SK-N-SH (cell line): Measurements from ENCODE around the gene SLC27A2. TPM values are rescaled to one million over a fixed set of nuclear protein-coding genes. Genes with fewer than 3 reads are reported as not detected.

Source experiments
- CTCF ChIA-PET: fragments of 300-600, 350-600 bp; formaldehyde crosslinking; extraction: SDS; loops from one replicate; lab custom pipeline; 2021; lab: Yijun Ruan, JAX
- POLR2A ChIA-PET: fragments of 350-600 bp; sonication (Branson Sonifier 250); formaldehyde crosslinking; extraction: SDS; loops from one replicate; lab custom pipeline; 2020; ENCODE audit warnings: antibody characterized with exemption, inconsistent platforms; lab: Yijun Ruan, JAX
- DNase-seq: peaks from one replicate; pipeline ENCODE4 v3.0.0; 2012
- H2AFZ ChIP-seq: fragments of 200-600 bp; sonication (generic); 2 replicates; pipeline ENCODE4 v1.8.1; 2016; ENCODE audit warnings: antibody characterized with exemption, mild to moderate bottlenecking, low read depth
- H3F3A ChIP-seq: fragments of 200-600 bp; sonication (generic); replicated peaks from 2 replicates; pipeline ENCODE3; 2016; ENCODE audit warnings: antibody characterized with exemption, mild to moderate bottlenecking; ENCODE audit not compliant: insufficient read depth
- H3K27ac ChIP-seq, 2 experiments: fragments of 200-500 bp in 1 of 2; fragments of 200-600 bp in 1 of 2; sonication (Bioruptor generic) in 1 of 2; sonication (generic), shearing (Covaris generic) in 1 of 2; 2 replicates each; pipeline versions ENCODE4 v1.5.1 to v1.6.1; 2014 to 2016; ENCODE audit warnings: low read depth in 2 of 2, inconsistent platforms in 1 of 2, low read length in 1 of 2, mild to moderate bottlenecking in 1 of 2, mixed read lengths in 1 of 2
- H3K27me3 ChIP-seq: fragments of 200-600 bp; sonication (generic), shearing (Covaris generic); 2 replicates; pipeline ENCODE4 v1.6.1; 2016; ENCODE audit warnings: mixed run types; ENCODE audit not compliant: insufficient read depth
- H3K36me3 ChIP-seq, 2 experiments: fragments of 200-500 bp in 1 of 2; fragments of 200-600 bp in 1 of 2; sonication (Bioruptor generic) in 1 of 2; sonication (generic) in 1 of 2; replicated peaks in 1 of 2; 2 replicates each; pipeline versions ENCODE3 to v1.5.1; 2014 to 2016; ENCODE audit warnings: low read length in 1 of 2, mild to moderate bottlenecking in 1 of 2; ENCODE audit not compliant: insufficient read depth in 2 of 2, control insufficient read depth in 1 of 2
- H3K4me1 ChIP-seq, 2 experiments: fragments of 200-500 bp in 1 of 2; fragments of 200-600 bp in 1 of 2; sonication (Bioruptor generic) in 1 of 2; sonication (generic), shearing (Covaris generic) in 1 of 2; 2 replicates each; pipeline versions ENCODE4 v1.5.1 to v1.6.1; 2014 to 2016; ENCODE audit warnings: low read depth in 1 of 2, low read length in 1 of 2, mixed run types in 1 of 2; ENCODE audit not compliant: insufficient read depth in 2 of 2, control insufficient read depth in 1 of 2
- H3K4me2 ChIP-seq: fragments of 200-600 bp; sonication (generic), shearing (Covaris generic); 2 replicates; pipeline ENCODE4 v1.6.1; 2017; ENCODE audit warnings: mixed run types
- H3K4me3 ChIP-seq, 2 experiments: fragments of 200-500 bp in 1 of 2; fragments of 200-600 bp in 1 of 2; sonication (Bioruptor generic) in 1 of 2; sonication (generic), shearing (Covaris generic) in 1 of 2; 2 replicates each; pipeline versions ENCODE4 v1.5.1 to v1.8.1; 2014 to 2016; ENCODE audit warnings: low read depth in 2 of 2, inconsistent platforms in 1 of 2, low read length in 1 of 2, mild to moderate bottlenecking in 1 of 2, mixed read lengths in 1 of 2, moderate library complexity in 1 of 2
- H3K79me2 ChIP-seq: fragments of 200-600 bp; sonication (generic); 2 replicates; pipeline ENCODE4 v1.8.1; 2017; ENCODE audit warnings: mild to moderate bottlenecking; ENCODE audit not compliant: insufficient read depth
- H3K9ac ChIP-seq: fragments of 200-600 bp; sonication (generic); 2 replicates; pipeline ENCODE4 v1.6.1; 2017; ENCODE audit warnings: mixed run types
- H3K9me2 ChIP-seq: fragments of 200-600 bp; sonication (generic); 2 replicates; pipeline ENCODE4 v1.6.1; 2017; ENCODE audit warnings: mixed run types
- H3K9me3 ChIP-seq: fragments of 200-600 bp; sonication (generic); 2 replicates; pipeline ENCODE4 v1.6.1; 2017; ENCODE audit warnings: mixed run types, mild to moderate bottlenecking, moderate library complexity
- H4K20me1 ChIP-seq: fragments of 200-600 bp; sonication (generic); 2 replicates; pipeline ENCODE4 v1.6.1; 2017; ENCODE audit warnings: mild to moderate bottlenecking, mixed run types; ENCODE audit not compliant: insufficient read depth
- CHD2 ChIP-seq: fragments of 150-350 bp; IDR thresholded peaks from 2 replicates; pipeline ENCODE4 v1.6.1; 2018; ENCODE audit warnings: low read length; ENCODE audit not compliant: partially characterized antibody
- EZH2phosphoT487 ChIP-seq: fragments of 200-600 bp; sonication (generic); IDR thresholded peaks from 2 replicates; pipeline ENCODE4 v1.6.1; 2017; ENCODE audit warnings: low read depth, mixed run types, mild to moderate bottlenecking, antibody characterized with exemption, moderate library complexity, borderline replicate concordance
- FOXM1 ChIP-seq: IDR thresholded peaks from 2 replicates; pipeline ENCODE4 v1.4.0; 2012; ENCODE audit warnings: low read depth, mild to moderate bottlenecking
- JUND ChIP-seq: IDR thresholded peaks from 2 replicates; pipeline ENCODE4 v1.4.0; 2012
- MEF2A ChIP-seq: IDR thresholded peaks from 2 replicates; pipeline ENCODE4 v1.4.0; 2012; ENCODE audit warnings: low read depth, borderline replicate concordance
- NRF1 ChIP-seq: IDR thresholded peaks from 2 replicates; pipeline ENCODE4 v1.6.1; 2012; ENCODE audit warnings: low read depth, mild to moderate bottlenecking, low read length
- RCOR1 ChIP-seq: fragments of 150-350 bp; IDR thresholded peaks from 2 replicates; pipeline ENCODE4 v1.6.1; 2017; ENCODE audit warnings: antibody characterized with exemption, low read length
- RXRA ChIP-seq: IDR thresholded peaks from 2 replicates; pipeline ENCODE4 v1.4.0; 2012; ENCODE audit warnings: low read depth, mild to moderate bottlenecking, borderline replicate concordance
- SIN3A ChIP-seq: IDR thresholded peaks from 2 replicates; pipeline ENCODE4 v1.6.1; 2012; ENCODE audit warnings: low read depth, mild to moderate bottlenecking, low read length, moderate library complexity, borderline replicate concordance
- TAF1 ChIP-seq: IDR thresholded peaks from 2 replicates; pipeline ENCODE4 v1.6.1; 2012; ENCODE audit warnings: low read depth, mild to moderate bottlenecking, low read length, moderate library complexity, borderline replicate concordance
- TCF12 ChIP-seq: IDR thresholded peaks from 2 replicates; pipeline ENCODE4 v1.4.0; 2012
- TEAD4 ChIP-seq: IDR thresholded peaks from 2 replicates; pipeline ENCODE4 v1.4.0; 2012; ENCODE audit warnings: mild to moderate bottlenecking, borderline replicate concordance; ENCODE audit not compliant: insufficient read depth
- YY1 ChIP-seq: IDR thresholded peaks from 2 replicates; pipeline ENCODE4 v1.4.0; 2012; ENCODE audit warnings: low read depth, mild to moderate bottlenecking
- WGBS: methylation state at CpG from one replicate; pipeline ENCODE4 v1.1.6; 2017; ENCODE audit warnings: low lambda C conversion rate; 5-methylcytosine and 5-hydroxymethylcytosine counted together
- polyA plus RNA-seq, 3 experiments: library from polyadenylated mRNA; depleted of rRNA; stranded (reverse); fragments of >200 nt; gene quantifications; 2 replicates each; pipeline ENCODE4 v1.2.3, GENCODE V29; 2012
- TF ChIP-seq, protein P1 (sequence below): fragments of 150-350 bp; IDR thresholded peaks from 2 replicates; pipeline ENCODE4 v1.6.1; 2017; ENCODE audit warnings: antibody characterized with exemption, low read length, low read depth, borderline replicate concordance
- TF ChIP-seq, protein P2 (sequence below): IDR thresholded peaks from 2 replicates; pipeline ENCODE4 v1.4.0; 2012; ENCODE audit warnings: low read depth, borderline replicate concordance
- TF ChIP-seq, protein P3 (sequence below): IDR thresholded peaks from 2 replicates; pipeline ENCODE4 v1.6.1; 2012; ENCODE audit warnings: mild to moderate bottlenecking, low read depth, low read length, moderate library complexity
- TF ChIP-seq, protein P4 (sequence below): fragments of 150-350 bp; IDR thresholded peaks from 2 replicates; pipeline ENCODE4 v1.6.1; 2016; ENCODE audit warnings: mild to moderate bottlenecking, low read depth, low read length

The SLC27A2 gene
- polyA plus RNA-seq, 1 of the 3 experiments (the other 2 are of a cell fraction), result 0.49 TPM

DNA sequence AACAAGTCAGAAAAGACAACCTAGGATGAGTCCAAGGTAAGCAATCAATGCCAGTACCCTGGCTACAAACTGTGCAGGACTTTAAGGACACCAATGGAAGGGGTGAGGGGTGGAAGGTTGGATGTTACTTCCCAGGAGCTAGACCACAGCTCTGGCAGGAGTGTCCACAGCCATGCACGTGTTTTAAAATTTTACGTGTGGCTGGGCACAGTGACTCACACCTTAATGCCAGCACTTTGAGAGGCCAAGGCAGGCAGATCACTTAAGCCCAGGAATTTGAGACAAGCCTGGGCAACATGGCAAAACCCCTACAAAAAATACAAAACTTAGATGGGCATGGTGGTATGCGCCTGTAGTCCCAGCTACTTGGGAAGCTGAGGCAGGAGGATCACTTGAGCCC is 98.3 kb downstream of the SLC27A2 start:
- 88% methylated on average over 2 of the region's 3 CpGs for whole genome bisulfite sequencing
- Histone ChIP-seq H3K4me1 (no peaks in the 10 kb centered on the region), H3K79me2 (no peaks in the 10 kb centered on the region), H3K4me2 (no peak overlapping the region), H3K27me3 (no peaks in the 10 kb centered on the region), H3K4me3 (no peak overlapping the region), H3K9me3 (no peaks in the 10 kb centered on the region), H3K27ac (no peak overlapping the region), H3K9me2 (no peaks in the 10 kb centered on the region), H4K20me1 (no peaks in the 10 kb centered on the region), H3K36me3 (peaks cover 3 to 10% of the 10 kb centered on the region in 2 experiments), H2AFZ (no peak overlapping the region), H3K9ac (no peak overlapping the region), H3F3A (peaks cover 8% of the 10 kb centered on the region)
- DNase-seq, result no peak
- TF ChIP-seq CHD2 (no peak), FOXM1 (no peak), TEAD4 (no peak), YY1 (no peak), JUND (no peak)
- POLR2A ChIA-PET, result no interaction called here
- CTCF ChIA-PET, result interaction anchor here (1.0 kb wide), 1 partner anchor 36 kb away, joined by 4 read pairs; no protein-coding TSS in a partner anchor

DNA sequence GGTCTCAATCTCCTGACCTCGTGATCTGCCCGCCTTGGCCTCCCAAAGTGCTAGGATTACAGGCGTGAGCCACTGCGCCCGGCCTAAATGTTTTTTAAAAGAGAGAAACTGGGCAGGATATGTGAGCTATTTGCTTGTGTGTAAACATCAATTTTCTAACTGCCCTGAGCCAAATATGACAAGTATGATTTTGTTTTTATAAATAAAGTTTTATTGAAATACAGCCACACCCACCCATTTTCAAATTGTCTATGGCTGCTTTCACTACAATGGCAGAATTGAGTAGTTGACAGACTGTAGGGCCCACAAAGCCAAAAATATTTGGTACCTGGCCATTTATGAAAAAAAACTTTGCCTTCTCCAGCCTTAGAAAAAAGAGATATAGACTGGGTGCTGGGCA is 99.4 kb downstream of the SLC27A2 start:
- no CpG with 5 or more reads among the region's 5 CpGs for WGBS

More for the DNA sequence above, 99.4 kb downstream of the SLC27A2 start:
- peaks cover 6% of the 10 kb centered on the region for H3F3A ChIP-seq
- no peaks in the 10 kb centered on the region for H3K4me1 ChIP-seq
- H3K36me3 ChIP-seq, result peaks cover 3 to 18% of the 10 kb centered on the region in 2 experiments
- TF ChIP-seq NRF1, result no peak
- TF ChIP-seq TCF12, result no peak
- TF ChIP-seq TEAD4, result no peak
- TF ChIP-seq RCOR1, result no peak
- no peak for TF ChIP-seq JUND
- TF ChIP-seq, protein P1, sequence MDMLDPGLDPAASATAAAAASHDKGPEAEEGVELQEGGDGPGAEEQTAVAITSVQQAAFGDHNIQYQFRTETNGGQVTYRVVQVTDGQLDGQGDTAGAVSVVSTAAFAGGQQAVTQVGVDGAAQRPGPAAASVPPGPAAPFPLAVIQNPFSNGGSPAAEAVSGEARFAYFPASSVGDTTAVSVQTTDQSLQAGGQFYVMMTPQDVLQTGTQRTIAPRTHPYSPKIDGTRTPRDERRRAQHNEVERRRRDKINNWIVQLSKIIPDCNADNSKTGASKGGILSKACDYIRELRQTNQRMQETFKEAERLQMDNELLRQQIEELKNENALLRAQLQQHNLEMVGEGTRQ, result no peak
- no peak for TF ChIP-seq EZH2phosphoT487
- TF ChIP-seq TAF1, result no peak
- TF ChIP-seq, protein P2, sequence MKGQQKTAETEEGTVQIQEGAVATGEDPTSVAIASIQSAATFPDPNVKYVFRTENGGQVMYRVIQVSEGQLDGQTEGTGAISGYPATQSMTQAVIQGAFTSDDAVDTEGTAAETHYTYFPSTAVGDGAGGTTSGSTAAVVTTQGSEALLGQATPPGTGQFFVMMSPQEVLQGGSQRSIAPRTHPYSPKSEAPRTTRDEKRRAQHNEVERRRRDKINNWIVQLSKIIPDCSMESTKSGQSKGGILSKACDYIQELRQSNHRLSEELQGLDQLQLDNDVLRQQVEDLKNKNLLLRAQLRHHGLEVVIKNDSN, result no peak
- TF ChIP-seq, protein P3, sequence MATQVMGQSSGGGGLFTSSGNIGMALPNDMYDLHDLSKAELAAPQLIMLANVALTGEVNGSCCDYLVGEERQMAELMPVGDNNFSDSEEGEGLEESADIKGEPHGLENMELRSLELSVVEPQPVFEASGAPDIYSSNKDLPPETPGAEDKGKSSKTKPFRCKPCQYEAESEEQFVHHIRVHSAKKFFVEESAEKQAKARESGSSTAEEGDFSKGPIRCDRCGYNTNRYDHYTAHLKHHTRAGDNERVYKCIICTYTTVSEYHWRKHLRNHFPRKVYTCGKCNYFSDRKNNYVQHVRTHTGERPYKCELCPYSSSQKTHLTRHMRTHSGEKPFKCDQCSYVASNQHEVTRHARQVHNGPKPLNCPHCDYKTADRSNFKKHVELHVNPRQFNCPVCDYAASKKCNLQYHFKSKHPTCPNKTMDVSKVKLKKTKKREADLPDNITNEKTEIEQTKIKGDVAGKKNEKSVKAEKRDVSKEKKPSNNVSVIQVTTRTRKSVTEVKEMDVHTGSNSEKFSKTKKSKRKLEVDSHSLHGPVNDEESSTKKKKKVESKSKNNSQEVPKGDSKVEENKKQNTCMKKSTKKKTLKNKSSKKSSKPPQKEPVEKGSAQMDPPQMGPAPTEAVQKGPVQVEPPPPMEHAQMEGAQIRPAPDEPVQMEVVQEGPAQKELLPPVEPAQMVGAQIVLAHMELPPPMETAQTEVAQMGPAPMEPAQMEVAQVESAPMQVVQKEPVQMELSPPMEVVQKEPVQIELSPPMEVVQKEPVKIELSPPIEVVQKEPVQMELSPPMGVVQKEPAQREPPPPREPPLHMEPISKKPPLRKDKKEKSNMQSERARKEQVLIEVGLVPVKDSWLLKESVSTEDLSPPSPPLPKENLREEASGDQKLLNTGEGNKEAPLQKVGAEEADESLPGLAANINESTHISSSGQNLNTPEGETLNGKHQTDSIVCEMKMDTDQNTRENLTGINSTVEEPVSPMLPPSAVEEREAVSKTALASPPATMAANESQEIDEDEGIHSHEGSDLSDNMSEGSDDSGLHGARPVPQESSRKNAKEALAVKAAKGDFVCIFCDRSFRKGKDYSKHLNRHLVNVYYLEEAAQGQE, result no peak
- TF ChIP-seq CHD2, result no peak
- TF ChIP-seq, protein P4, sequence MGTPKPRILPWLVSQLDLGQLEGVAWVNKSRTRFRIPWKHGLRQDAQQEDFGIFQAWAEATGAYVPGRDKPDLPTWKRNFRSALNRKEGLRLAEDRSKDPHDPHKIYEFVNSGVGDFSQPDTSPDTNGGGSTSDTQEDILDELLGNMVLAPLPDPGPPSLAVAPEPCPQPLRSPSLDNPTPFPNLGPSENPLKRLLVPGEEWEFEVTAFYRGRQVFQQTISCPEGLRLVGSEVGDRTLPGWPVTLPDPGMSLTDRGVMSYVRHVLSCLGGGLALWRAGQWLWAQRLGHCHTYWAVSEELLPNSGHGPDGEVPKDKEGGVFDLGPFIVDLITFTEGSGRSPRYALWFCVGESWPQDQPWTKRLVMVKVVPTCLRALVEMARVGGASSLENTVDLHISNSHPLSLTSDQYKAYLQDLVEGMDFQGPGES, result no peak
- no peak for TF ChIP-seq RXRA
- TF ChIP-seq SIN3A, result no peak
- TF ChIP-seq MEF2A, result no peak
- no peaks in the 10 kb centered on the region for H3K9me3 ChIP-seq
- no peak overlapping the region for H3K27ac ChIP-seq
- no peak overlapping the region for H2AFZ ChIP-seq
- no peak for DNase-seq
- H4K20me1 ChIP-seq, result no peaks in the 10 kb centered on the region
- H3K9me2 ChIP-seq, result no peaks in the 10 kb centered on the region
- ChIA-PET POLR2A (no interaction called here), CTCF (no interaction called here)
- no peaks in the 10 kb centered on the region for H3K79me2 ChIP-seq
- H3K27me3 ChIP-seq, result no peaks in the 10 kb centered on the region
- no peak overlapping the region for H3K4me2 ChIP-seq
- no peak overlapping the region for H3K4me3 ChIP-seq
- H3K9ac ChIP-seq, result no peak overlapping the region
